HG03066 (cell line): ENCODE results near the gene TMEM154.
A peak's percentile ranks its signal among the peaks of the same experiment; 100 is the strongest.

Experiments
- ATAC-seq: cut with Tn5 transposase; IDR thresholded peaks from one replicate; pipeline ENCODE4 v1.9.1; 2021; ENCODE audit warnings: low read depth; ENCODE audit not compliant: unreplicated experiment

The TMEM154 gene, protein sequence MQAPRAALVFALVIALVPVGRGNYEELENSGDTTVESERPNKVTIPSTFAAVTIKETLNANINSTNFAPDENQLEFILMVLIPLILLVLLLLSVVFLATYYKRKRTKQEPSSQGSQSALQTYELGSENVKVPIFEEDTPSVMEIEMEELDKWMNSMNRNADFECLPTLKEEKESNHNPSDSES

DNA sequence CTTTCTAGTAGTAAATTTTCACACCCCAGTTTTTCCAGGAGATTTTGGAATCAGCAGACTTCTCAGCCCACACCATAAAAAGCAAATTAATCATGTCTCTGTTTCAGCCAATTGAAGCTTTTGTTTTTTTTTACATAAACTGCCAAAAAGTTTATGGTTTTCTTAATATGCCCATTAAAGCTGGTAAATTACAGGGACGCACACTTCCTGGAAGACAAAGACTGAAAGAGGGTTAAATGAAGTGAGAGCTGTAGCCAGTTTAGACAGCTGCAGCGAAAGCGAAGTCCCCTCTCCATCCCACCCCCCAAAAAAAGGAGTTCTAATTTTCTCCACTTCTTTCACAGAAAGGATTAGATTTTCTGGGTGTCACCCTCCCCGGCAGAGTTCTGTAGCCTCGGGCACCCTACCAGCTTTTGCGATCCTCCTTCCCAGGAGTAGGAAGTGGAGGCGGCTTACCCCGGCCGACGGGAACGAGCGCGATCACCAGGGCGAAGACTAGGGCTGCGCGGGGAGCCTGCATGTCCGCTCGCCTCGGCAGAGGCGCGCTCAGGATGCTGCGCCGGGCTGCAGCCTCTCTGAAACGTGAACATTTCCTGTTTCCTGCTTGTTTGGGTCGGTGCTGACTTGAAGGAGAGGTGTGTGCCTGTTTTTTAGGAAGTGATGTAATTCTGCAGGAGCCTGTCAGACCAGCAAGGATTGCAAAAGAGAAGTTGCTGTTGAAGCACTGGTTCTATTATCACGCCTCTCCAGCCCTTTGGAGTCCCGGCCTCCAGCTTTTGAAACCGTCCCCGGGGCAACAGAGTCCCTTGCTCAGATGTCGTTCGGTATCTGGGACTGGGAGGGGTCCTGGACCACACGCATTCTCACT lies at the start of gene TMEM154:
TSS of gene TMEM154 (minus strand) at position 584 of the 868 bp plus-strand sequence. CDS start at position 520, 64 bp downstream.
- ATAC-seq: peak; percentile 59

- no peak for ATAC-seq
These were observed 49.7 kb upstream of the TMEM154 start for GRCh38 chr4:152729466-152729865.

DNA sequence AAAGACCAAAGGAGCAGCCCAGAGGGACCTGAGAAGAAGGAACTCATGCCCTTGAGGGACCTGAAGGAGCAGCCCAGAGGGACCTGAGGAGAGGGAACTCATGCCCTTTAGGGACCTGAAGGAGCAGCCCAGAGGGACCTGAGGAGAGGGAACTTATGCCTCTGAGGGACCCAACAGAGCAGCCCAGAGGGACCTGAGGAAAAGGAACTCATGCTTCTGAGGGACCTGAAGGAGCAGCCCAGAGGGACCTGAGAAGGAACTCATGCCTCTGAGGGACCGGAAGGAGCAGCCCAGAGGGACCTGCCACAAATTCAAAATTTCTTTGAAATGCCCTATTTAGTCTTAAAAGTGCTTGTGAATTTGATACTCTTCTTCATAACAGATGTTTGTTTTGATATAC lies 48.5 kb upstream of the TMEM154 start:
- ATAC-seq: no peak

DNA sequence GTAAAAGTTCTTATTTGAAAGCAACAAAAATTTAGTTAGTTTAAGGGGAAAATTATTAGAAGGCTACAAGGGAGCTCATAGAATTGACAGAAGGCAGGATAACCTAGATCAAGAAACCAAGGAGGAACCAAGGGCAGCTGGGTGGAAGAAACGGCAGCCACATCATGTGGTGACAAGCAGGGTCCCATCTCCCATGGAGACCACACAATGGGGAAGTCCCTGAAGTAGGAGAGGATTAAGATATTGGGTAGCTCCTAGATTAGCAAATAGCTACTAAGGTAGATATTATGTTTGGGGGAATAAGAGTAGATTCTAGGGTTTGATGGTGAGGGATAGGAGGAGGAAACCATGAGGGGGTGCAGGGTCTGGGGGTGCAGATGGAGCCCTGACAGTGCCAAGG lies 48.0 kb upstream of the TMEM154 start:
- no peak for ATAC-seq

DNA sequence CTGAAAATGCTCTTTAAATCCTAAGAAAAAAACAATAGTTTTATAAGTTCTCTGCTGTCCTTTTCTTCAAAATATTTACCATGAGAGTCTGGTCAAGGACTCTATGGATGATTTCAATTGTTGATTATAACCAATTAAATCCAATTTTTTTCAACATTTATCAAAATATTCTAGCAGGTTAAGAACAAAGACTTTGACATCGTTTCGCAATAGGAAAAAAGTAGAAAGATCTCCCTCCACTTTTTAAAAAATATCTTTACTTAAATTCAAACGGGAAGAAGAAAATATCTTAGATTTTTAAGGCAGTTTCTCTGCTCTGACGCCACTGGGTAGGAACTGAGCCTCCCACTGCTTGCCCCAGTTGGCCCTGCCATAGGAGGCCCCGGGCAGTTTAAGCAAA lies 44.7 kb upstream of the TMEM154 start:
- ATAC-seq: no peak

DNA sequence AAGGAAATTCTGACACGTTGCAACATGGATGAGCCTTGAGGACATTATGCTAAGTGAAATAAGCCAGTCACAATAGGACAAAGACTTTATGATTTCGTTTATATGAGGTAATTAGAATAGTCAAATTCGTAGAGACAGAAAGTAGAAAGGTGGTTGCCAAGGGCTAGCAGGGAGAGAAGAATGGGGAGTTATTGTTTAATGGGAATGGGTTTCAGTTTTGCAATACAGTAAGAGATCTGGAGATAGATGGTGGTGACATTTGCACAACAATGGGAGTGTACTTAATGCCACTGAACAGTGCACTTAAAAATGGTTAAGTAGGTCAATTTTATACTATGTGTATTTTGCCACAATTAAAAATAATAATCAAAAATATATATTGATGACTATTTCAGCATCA lies 43.4 kb upstream of the TMEM154 start:
- ATAC-seq: no peak

DNA sequence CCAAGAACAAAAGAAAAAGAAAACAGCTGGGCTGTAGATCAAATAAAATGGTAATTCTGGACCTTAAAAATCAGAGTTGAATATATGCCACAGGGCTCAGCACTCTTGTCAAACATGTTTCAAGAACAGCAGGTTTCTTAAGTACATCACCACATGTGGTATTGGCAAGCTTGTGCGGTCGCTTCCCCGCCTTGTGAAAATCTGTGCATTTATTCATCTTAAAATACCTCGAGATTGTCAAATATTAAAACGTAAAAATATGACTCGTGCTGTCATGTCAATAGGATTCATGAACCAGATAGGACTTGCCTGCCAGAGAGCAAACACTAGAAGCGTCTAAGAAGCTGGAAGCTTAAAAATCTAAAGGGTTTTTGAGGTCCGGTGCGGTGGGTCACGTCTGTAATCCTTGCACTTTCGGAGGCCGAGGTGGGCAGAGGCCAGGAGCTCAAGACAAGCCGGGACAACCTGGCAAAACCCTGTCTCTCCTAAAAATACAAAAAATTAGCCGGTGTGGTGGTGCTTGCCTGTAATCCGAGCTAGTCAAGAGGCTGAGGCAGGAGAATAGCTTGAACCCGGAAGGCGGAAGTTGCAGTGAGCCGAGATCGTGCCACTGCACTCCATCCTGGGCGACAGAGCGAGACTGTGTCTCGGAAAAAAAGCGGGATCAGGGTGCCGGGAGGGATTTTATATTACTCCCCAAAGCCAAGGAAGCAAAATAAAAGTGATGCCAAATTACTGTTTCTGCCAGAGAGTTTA lies 40.2 kb upstream of the TMEM154 start:
- ATAC-seq: no peak

- ATAC-seq: no peak
These were observed 39.5 kb upstream of the TMEM154 start for GRCh38 chr4:152719291-152719690.

DNA sequence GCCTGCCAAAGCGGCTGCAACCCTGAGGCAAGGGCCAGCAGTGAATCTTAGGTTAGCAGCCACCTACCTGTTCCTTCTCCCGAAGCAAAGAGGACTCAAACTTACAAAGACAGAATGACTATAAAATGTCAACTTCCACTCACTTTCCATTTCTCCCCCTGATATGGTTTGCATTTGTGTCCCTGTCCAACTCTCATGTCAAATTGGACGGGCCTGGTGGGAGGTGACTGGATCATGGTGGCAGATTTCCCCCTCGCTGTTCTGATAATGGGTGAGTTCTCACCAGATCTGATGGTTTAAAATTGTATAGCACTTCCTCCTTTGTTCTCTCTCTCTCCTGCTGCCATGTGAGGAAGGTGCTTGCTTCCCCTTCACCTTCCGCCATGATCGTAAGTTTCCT lies 35.3 kb upstream of the TMEM154 start:
- ATAC-seq: no peak

DNA sequence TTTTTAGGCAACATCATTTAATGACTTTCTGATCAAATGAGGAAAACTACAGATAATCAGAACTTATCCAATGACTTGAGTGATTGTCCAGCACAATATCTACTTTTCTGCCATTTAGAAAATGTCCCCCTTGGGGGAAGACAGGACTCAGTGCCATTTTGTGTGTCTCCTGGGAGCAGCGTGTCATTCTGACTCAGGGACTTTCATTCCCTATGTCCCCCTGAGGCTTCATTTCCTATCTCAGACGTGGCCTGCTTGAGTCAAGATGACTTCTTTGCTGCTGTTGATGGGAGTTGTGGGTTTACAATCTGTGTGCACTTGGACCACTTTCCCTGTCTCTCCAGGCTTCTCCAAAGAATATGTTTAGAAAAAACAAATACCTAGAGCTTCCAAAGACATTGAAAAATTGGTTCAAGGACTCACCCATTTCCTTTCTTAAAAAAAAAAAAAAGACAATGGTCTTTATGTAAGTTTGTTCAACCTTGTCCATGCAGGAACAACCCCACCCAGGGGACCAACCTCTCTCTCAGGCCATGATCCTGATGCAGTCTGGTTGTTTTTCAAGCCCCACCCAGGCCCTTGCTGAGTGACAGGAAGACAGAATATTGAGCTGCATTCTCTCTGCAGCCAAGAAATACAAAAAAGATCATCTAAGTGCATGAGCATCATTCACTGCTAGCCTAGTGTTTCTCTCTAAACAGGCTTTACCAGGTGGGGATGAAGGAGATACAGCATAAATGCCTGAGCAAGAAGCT lies 34.3 kb upstream of the TMEM154 start:
- ATAC-seq: no peak

DNA sequence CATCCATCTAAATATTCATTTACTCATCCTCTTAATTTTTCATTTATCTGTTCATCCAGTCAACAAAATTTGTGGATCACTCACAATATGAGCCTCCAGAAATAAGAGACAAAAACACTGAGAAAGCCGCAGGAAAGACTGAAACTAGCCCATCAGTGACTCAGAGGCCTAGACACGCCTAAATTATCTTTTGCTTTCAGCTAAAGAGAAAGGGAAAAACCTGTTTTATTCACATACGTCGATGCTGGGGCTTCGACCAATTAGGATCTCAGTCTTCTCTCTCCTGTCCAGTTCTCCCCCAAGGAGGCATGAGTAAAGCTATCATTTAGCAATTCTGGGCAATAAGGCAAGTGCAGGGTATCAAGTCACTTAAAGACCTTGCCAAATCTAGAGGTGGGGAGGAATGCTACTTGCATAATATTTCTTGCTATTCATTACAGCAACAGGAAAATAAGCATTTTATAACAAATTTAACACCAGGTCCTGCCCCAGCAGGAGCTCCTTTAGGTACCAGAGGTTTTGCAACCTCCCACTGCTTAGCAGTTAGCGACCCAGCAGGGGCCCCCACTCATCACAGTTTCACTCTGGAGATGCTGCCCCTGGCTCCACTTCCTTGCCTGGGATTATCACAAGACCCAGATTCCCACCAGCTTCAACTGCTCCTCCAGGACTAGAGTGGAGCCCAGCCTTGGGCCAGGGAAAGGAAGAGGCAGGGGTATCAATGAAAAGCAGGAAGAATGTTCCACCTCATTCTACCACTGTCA lies 30.1 kb upstream of the TMEM154 start:
- no peak for ATAC-seq

DNA sequence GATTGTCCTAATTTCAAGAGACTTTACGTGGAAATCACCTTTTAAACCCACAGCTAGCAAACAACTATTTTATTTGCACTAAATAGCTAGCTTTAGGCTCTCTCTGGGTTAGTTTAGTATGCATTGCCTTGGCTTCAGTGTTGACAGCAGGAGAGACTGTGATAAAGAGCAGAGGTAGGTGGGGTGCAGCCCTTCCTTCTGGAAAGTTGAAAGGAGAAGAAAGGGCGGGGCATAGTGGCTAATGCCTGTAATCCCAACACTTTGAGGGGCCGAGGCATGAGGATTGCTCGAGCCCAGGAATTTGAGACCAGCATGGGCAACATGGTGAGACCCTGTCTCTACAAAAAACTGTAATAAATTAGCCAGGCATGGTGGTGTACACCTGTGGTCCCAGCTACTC lies 29.0 kb upstream of the TMEM154 start:
- ATAC-seq: no peak

DNA sequence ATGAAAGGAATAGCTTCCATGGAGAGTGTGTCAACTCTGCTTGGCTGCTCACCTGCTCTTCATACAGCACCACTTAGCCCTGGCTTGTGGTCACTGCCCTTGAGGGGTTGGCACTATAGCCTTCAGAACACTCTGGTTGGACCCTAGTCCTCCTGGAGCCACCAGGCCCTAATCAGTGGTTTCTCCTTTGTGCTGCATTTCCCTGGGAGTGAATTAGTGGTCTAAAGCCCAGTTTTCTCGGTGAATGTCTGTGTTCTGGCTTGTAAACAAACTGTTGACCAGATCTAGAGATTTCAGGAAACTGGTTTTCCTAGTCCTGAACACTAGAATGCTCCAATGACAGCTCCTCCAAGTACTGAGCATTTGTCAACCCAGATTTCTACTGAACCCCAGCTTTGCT lies 28.6 kb upstream of the TMEM154 start:
- ATAC-seq: no peak

DNA sequence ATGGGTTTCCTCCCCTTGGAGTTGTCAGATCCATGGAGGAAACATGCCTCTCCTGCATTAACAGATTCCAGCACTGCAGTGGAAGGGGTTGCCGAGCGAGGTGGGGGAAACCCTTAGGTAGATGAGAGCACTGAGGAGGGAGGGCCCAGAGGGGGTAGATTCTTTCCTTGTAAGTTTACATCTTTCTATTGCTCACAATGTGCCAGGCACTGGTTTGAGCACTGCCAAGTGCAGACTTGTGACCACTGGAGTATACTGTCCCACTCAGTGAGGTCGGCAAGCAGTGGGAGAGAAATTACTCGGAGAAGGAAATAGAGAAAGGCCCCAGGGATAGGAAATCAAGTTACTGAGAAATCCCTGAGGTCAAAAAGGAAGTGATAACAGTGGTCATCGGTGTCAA lies 27.8 kb upstream of the TMEM154 start:
- ATAC-seq: no peak

DNA sequence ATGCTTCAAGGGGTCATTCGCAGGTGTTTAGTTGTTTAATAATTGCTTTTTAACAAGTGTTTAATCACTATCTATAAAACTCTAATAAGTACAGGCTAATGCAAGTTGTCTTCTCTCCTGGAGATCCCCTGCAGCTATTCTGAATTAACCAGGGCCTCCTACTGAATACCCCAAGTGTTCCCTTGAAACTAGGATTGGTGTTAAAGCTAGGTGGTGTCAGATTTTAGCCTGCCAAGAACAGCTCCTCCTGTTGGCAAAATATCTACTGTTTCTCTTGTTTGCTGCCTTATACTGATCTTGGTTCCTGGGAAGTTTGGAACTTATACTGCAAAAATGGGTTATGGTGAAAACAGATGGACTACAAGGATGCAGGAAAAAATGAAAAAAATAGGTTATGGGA lies 26.1 kb upstream of the TMEM154 start:
- no peak for ATAC-seq

GRCh38 chr4:152704788-152705187 lies 25.0 kb upstream of the TMEM154 start:
- no peak for ATAC-seq

GRCh38 chr4:152700151-152700550 lies 20.4 kb upstream of the TMEM154 start:
- no peak for ATAC-seq

- ATAC-seq: no peak
These were observed 19.5 kb upstream of the TMEM154 start for GRCh38 chr4:152699313-152699712.

GRCh38 chr4:152698089-152698499 lies 18.3 kb upstream of the TMEM154 start:
- no peak for ATAC-seq
